Epithelial cell of prostate (primary cell): ENCODE data around the gene GABRG3.

Experiments
- DNase-seq: peaks from one replicate; pipeline ENCODE4 v3.0.0-alpha.2; 2011; ENCODE audit warnings: low read depth, low spot score
- H3K27ac ChIP-seq: fragments of 450-650 bp; 2 replicates; pipeline ENCODE4 v1.5.1; 2017; ENCODE audit warnings: mild to moderate bottlenecking

GABRG3 gene

DNA sequence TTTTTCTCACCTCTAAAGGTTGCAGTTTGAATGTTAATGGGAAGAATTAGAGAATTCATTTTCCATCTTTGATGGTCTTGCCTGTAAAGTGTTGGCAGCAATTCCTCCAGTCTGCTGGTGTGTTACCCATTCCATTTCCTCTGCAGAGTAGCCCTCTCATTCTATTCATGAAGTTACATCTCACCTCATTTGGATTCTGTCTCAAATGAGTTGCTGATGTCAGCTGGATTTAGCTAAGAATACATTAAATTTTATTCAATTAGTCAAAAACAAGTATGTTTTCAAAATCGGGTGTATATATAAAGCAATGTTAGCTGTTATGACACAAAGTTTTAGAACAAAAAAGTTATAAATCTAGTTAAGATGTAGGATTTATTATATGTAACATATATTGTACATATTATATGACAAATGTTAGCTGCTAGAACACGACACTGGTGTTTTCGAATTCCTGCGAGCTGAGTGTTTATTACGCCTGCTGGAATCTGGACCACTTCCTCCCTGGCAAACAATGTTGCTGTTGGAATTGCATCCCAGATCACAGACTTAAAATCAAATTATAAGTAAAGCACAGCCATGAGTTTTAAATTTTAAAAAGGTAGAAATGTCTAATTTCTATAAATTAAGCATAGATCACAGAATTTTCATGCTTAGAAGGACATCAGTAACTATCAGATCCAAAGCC, 611.9 kb downstream of the GABRG3 start:
- no peak overlapping the region for H3K27ac ChIP-seq
- no peak for DNase-seq

DNA sequence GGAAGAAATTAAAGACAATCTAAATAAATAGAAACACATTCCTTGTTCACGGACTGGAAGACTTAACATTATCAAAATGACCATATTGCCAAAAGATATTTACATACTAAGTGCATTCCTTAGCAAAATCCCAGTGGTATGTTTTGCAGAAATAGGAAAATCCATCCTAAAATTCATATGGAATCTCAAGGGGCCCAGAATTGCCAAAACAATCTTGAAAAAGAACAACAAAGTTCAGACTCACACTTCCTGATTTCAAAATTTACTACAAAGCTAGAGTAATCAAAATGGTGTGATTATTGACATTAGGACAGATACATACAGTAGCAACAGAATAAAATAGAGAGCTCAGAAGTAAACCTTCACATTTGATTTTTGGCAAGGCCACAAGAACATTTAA, 612.7 kb downstream of the GABRG3 start:
- H3K27ac ChIP-seq: no peak overlapping the region
- no peak for DNase-seq

DNA sequence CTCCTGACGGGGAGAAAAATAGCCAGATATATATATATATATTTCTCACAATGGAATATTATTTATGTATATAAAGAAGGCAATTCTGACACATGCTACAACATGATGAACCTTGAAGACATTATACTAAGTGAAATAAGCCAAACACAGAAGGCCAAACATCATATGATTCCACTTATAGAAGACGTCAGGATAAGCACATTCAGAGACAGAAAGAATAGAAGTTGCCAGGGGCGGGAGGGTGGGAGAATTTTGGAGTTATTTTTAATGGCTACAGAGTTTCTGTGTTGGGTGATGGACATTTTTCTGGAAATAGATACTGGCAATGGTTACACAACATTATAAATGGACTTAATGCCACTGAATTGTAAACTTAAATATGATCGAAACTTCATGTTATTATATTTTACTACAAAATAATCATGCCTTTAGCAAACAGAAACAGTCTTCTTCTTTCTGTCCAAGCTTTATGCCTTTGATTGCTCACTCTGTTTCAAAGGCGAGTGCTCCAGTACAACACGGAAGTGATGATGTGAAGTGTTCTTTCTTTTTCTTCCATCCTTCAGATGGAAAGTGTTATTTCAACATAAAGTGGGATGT, 614.2 kb downstream of the GABRG3 start:
- H3K27ac ChIP-seq: no peak overlapping the region

GRCh38 chr15:27587810-27588209, 616.8 kb downstream of the GABRG3 start:
- no peak overlapping the region for H3K27ac ChIP-seq
- no peak for DNase-seq

More for the DNA sequence above, 614.2 kb downstream of the GABRG3 start:
- no peak for DNase-seq

- no peak overlapping the region for H3K27ac ChIP-seq
- DNase-seq: no peak
These were observed 618.3 kb downstream of the GABRG3 start for GRCh38 chr15:27589260-27589659.

GRCh38 chr15:27589782-27590181, 618.8 kb downstream of the GABRG3 start:
- H3K27ac ChIP-seq: no peak overlapping the region
- DNase-seq: no peak
